SU-DHL-6 (cell line): ENCODE data around the gene DNAL4.

Experiments used
- H2AFZ ChIP-seq: fragments of 200-600 bp; sonication (generic); 2 replicates; pipeline ENCODE4 v1.6.1; 2014; ENCODE audit warnings: low read depth, mild to moderate bottlenecking, moderate library complexity, mixed read lengths, antibody characterized with exemption, low read length; ENCODE audit not compliant: severe bottlenecking
- H3F3A ChIP-seq: fragments of 200-600 bp; shearing (Covaris generic); 2 replicates; pipeline ENCODE4 v1.6.0; 2016; ENCODE audit warnings: antibody characterized with exemption, mild to moderate bottlenecking; ENCODE audit not compliant: insufficient read depth
- H3K27ac ChIP-seq: fragments of 200-600 bp; sonication (generic); 2 replicates; pipeline ENCODE4 v1.5.1; 2016; ENCODE audit warnings: low read depth, mild to moderate bottlenecking, low read length, moderate library complexity, mixed read lengths
- H3K27me3 ChIP-seq: fragments of 200-600 bp; sonication (generic), shearing (Covaris generic); 2 replicates; pipeline ENCODE4 v1.6.0; 2014; ENCODE audit warnings: mild to moderate bottlenecking, low read length
- H3K36me3 ChIP-seq: fragments of 200-600 bp; sonication (generic); 2 replicates; pipeline ENCODE4 v1.6.1; 2014; ENCODE audit warnings: mild to moderate bottlenecking, low read length, mixed read lengths
- H3K4me2 ChIP-seq: fragments of 300-600, 200-600 bp; shearing (Covaris generic), sonication (generic); 2 replicates; pipeline ENCODE4 v1.6.0; 2014; ENCODE audit warnings: low read length, low read depth, mild to moderate bottlenecking; ENCODE audit not compliant: poor library complexity, severe bottlenecking
- H3K4me3 ChIP-seq: fragments of 200-600 bp; sonication (generic); 2 replicates; pipeline ENCODE4 v1.5.1; 2014; ENCODE audit warnings: antibody characterized with exemption, low read length, mild to moderate bottlenecking, mixed read lengths; ENCODE audit not compliant: insufficient read depth, poor library complexity, severe bottlenecking
- H3K79me2 ChIP-seq: fragments of 200-600 bp; sonication (generic); 2 replicates; pipeline ENCODE4 v1.6.1; 2014; ENCODE audit warnings: mild to moderate bottlenecking, low read length, moderate library complexity; ENCODE audit not compliant: insufficient read depth
- H3K9ac ChIP-seq: fragments of 200-600 bp; sonication (generic); 2 replicates; pipeline ENCODE4 v1.7.0; 2014; ENCODE audit warnings: mild to moderate bottlenecking, low read length
- H3K9me2 ChIP-seq: fragments of 200-600 bp; sonication (generic); replicated peaks from 2 replicates; pipeline ENCODE4 v1.6.1; 2014; ENCODE audit warnings: low read length; ENCODE audit not compliant: insufficient read depth
- H3K9me3 ChIP-seq: fragments of 200-600 bp; sonication (generic); 2 replicates; pipeline ENCODE4 v1.6.1; 2014; ENCODE audit warnings: low read length, mixed read lengths; ENCODE audit not compliant: insufficient read depth
- H4K20me1 ChIP-seq: fragments of 200-600 bp; sonication (generic); 2 replicates; pipeline ENCODE4 v1.6.1; 2014; ENCODE audit warnings: low read depth, mild to moderate bottlenecking, antibody characterized with exemption, low read length, moderate library complexity, mixed read lengths
- CTCF ChIP-seq: fragments of 200-600 bp; sonication (generic); IDR thresholded peaks from one replicate; pipeline ENCODE4 v1.5.1; 2017; ENCODE audit warnings: antibody characterized with exemption, mild to moderate bottlenecking, low read length, moderate library complexity; ENCODE audit not compliant: insufficient read depth, poor library complexity, severe bottlenecking
- EZH2phosphoT487 ChIP-seq: fragments of 200-600 bp; sonication (generic), shearing (Covaris generic); conservative IDR thresholded peaks from 2 replicates; pipeline ENCODE4 v1.6.1; 2018; ENCODE audit warnings: mild to moderate bottlenecking, antibody characterized with exemption, low read length, moderate library complexity, mixed read lengths

The DNAL4 gene

GRCh38 chr22:38834215-38834953, 40.4 kb upstream of the DNAL4 start:
- TF ChIP-seq CTCF (no peak), EZH2phosphoT487 (no peak)
- Histone ChIP-seq H3K36me3 (no peaks in the 10 kb centered on the region), H3K9ac (no peak overlapping the region), H3K79me2 (no peaks in the 10 kb centered on the region), H3K9me3 (no peaks in the 10 kb centered on the region), H3K9me2 (no peaks in the 10 kb centered on the region), H3F3A (no peaks in the 10 kb centered on the region), H3K27me3 (no peaks in the 10 kb centered on the region), H3K4me3 (no peak overlapping the region), H3K4me2 (no peak overlapping the region), H3K27ac (no peak overlapping the region), H4K20me1 (no peaks in the 10 kb centered on the region), H2AFZ (no peak overlapping the region)

GRCh38 chr22:38833061-38833460, 39.1 kb upstream of the DNAL4 start:
- H4K20me1 ChIP-seq, result no peaks in the 10 kb centered on the region
- H3K27me3 ChIP-seq, result no peaks in the 10 kb centered on the region; the same call in 1 of the 2 replicates
- H2AFZ ChIP-seq, result no peak overlapping the region
- TF ChIP-seq CTCF (no peak), EZH2phosphoT487 (no peak)
- H3K4me3 ChIP-seq, result no peak overlapping the region
- no peak overlapping the region for H3K9ac ChIP-seq
- H3K79me2 ChIP-seq, result no peaks in the 10 kb centered on the region
- H3K36me3 ChIP-seq, result no peaks in the 10 kb centered on the region
- H3K4me2 ChIP-seq, result no peak overlapping the region
- H3F3A ChIP-seq, result no peaks in the 10 kb centered on the region
- no peaks in the 10 kb centered on the region for H3K9me3 ChIP-seq
- H3K27ac ChIP-seq, result no peak overlapping the region
- no peaks in the 10 kb centered on the region for H3K9me2 ChIP-seq

- no peak overlapping the region for H3K27ac ChIP-seq
- H3K27me3 ChIP-seq, result no peaks in the 10 kb centered on the region; the same call in 1 of the 2 replicates
- no peaks in the 10 kb centered on the region for H3K36me3 ChIP-seq
- H3K9ac ChIP-seq, result no peak overlapping the region
- no peaks in the 10 kb centered on the region for H4K20me1 ChIP-seq
- no peak overlapping the region for H2AFZ ChIP-seq
- no peak for TF ChIP-seq CTCF
- TF ChIP-seq EZH2phosphoT487, result no peak
- H3K79me2 ChIP-seq, result no peaks in the 10 kb centered on the region
- H3K4me2 ChIP-seq, result no peak overlapping the region
- no peak overlapping the region for H3K4me3 ChIP-seq
- H3F3A ChIP-seq, result no peaks in the 10 kb centered on the region
- no peaks in the 10 kb centered on the region for H3K9me3 ChIP-seq
- no peaks in the 10 kb centered on the region for H3K9me2 ChIP-seq
Measured at GRCh38 chr22:38832005-38832978, 38.3 kb upstream of the DNAL4 start.
